Bronchial epithelial cell (primary cell): ENCODE results near the gene C2orf76. TPM values are rescaled to one million over a fixed set of nuclear protein-coding genes. Genes with fewer than 3 reads are reported as not detected.

Source experiments
- DNase-seq: peaks from one replicate; pipeline ENCODE4 v3.0.0-alpha.2; 2010; ENCODE audit warnings: low read depth
- FAIRE-seq: peaks from 2 replicates; lab custom pipeline; 2011; peaks lifted over from hg19 to GRCh38; lab: Jason Lieb, UNC
- H3K27me3 ChIP-seq: 2 replicates; pipeline ENCODE4 v1.5.1; 2011; ENCODE audit warnings: low read length; ENCODE audit not compliant: control insufficient read depth, insufficient read depth
- H3K36me3 ChIP-seq: 2 replicates; pipeline ENCODE4 v1.5.1; 2011; ENCODE audit warnings: low read length; ENCODE audit not compliant: control insufficient read depth, insufficient read depth
- H3K4me3 ChIP-seq: 2 replicates; pipeline ENCODE4 v1.5.1; 2011; ENCODE audit warnings: mild to moderate bottlenecking, low read depth, low read length, control low read depth
- total RNA-seq: library from RNA; depleted of rRNA; stranded (reverse); fragments of >200 nt; gene quantifications from 2 replicates; pipeline ENCODE4 v1.2.1, GENCODE V29; 2014
- TF ChIP-seq, protein P1 (sequence below): IDR thresholded peaks from 2 replicates; pipeline ENCODE4 v1.5.1; 2011; ENCODE audit warnings: mild to moderate bottlenecking, moderate library complexity, low read length, control low read depth, inconsistent platforms; ENCODE audit not compliant: insufficient read depth, severe bottlenecking

The C2orf76 gene
- total RNA-seq, 1 donor from 2014 or later, result 4.7 TPM

DNA sequence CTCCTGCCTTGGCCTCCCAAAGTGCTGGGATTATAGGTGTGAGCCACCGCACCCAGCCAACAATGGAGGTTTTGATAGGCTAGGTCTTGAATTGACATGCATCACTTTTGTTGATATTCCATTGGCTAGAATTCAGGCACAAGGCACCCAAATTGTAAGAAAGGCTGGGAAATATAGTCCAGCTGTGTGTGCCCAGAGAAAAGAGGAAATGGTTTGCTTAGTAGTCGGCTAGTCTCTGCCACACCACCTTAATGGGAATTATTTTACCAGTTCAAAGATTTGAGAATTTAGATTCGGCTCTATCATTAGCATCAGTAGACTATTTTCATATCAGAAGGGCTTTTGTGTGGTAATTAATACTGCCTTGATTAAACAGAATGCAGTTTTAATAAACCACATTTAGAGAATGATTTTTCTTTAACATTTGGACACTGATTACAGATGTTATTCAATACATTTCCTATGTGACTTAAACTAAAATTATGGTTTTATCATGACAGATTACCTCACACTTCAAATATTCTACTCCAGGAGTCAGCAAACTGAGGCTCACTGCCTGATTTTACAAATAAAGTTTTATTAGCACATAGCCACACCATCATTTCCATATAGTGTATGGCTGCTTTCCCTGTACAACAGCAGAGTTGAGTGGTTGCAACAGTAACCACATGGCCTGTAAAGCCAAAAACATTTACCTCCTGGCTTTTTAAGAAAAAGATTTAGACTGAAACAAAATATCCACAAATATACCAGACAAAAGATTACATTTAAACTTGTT, 27.5 kb upstream of the C2orf76 start:
- no peaks in the 10 kb centered on the region for H3K27me3 ChIP-seq
- DNase-seq (no peak), FAIRE-seq (no peak)
- TF ChIP-seq, protein P1, sequence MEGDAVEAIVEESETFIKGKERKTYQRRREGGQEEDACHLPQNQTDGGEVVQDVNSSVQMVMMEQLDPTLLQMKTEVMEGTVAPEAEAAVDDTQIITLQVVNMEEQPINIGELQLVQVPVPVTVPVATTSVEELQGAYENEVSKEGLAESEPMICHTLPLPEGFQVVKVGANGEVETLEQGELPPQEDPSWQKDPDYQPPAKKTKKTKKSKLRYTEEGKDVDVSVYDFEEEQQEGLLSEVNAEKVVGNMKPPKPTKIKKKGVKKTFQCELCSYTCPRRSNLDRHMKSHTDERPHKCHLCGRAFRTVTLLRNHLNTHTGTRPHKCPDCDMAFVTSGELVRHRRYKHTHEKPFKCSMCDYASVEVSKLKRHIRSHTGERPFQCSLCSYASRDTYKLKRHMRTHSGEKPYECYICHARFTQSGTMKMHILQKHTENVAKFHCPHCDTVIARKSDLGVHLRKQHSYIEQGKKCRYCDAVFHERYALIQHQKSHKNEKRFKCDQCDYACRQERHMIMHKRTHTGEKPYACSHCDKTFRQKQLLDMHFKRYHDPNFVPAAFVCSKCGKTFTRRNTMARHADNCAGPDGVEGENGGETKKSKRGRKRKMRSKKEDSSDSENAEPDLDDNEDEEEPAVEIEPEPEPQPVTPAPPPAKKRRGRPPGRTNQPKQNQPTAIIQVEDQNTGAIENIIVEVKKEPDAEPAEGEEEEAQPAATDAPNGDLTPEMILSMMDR, result no peak
- H3K36me3 ChIP-seq, result no peaks in the 10 kb centered on the region
- H3K4me3 ChIP-seq, result no peak overlapping the region

DNA sequence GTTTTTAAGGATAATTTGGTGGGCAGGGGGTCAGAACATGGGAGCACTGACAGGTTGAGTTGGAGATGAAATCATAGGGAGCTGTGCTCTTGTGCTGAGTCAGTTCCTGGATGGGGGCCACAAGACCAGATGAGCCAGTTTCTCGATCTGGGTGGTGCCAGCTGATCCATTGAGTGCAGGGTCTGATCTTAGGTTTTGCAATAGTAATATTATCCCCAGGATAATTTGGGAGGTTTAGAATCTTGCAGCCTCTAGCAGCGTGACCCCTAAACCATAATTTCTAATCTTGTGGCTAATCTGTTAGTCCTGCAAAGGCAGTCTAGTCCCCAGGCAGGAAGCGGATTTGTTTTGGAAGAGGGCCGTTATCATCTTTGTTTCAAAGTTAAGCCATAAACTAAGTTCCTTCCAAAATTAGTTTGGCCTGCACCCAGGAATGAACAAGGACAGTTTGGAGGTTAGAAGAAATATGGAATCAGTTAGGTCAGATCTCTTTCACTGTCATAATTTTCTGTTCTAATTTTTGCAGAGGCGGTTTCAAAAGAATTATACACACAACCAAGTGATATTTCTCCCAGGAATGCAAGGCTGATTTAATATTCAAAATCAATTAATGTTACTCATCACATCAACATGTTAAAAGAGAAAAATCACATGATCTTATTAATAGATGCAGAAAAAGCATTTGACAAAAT, 23.1 kb upstream of the C2orf76 start:
- no peaks in the 10 kb centered on the region for H3K36me3 ChIP-seq
- FAIRE-seq (no peak), DNase-seq (peak; percentile 80)
- H3K4me3 ChIP-seq, result no peak overlapping the region
- TF ChIP-seq, protein P1, result no peak
- no peaks in the 10 kb centered on the region for H3K27me3 ChIP-seq

DNA sequence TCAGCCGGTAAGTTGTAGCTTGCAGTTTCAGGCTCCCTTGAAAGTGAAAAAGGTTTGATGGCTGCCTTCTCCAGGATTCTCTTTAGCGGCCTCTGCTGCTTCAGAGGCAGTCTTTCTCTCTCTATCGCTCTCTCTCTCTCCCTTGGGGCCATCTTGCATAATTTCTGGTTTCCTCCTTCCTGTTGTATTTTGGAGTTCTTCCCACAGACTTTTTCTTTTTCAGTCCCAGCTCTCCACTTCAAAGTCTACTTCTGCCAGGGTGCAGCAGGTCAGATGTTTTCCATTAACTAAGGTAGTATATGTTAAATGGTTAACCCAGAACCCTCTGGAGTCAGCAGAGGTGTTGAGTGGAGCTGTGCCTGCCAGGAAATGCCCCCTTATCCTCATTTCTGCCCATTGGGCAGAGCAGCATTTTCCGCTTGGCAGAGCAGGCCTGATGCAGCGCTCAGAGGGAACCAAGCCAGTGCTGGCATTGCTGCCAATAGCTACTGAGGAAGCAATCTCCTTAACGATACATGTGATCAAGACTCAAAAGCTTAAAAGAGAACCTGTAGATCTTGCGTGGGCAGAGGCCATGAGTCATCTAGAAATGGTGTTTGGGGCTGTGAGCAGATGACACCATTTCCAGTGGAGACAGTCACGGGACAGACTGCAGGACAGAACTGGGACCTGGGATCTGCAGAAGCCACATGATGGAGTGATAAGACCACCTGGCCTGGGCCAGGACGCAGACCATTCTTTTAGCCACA, 20.9 kb upstream of the C2orf76 start:
- FAIRE-seq, result no peak
- H3K27me3 ChIP-seq, result no peaks in the 10 kb centered on the region
- no peaks in the 10 kb centered on the region for H3K36me3 ChIP-seq
- H3K4me3 ChIP-seq, result no peak overlapping the region
- TF ChIP-seq, protein P1, result peak; percentile 10
- peak; percentile 77 for DNase-seq

DNA sequence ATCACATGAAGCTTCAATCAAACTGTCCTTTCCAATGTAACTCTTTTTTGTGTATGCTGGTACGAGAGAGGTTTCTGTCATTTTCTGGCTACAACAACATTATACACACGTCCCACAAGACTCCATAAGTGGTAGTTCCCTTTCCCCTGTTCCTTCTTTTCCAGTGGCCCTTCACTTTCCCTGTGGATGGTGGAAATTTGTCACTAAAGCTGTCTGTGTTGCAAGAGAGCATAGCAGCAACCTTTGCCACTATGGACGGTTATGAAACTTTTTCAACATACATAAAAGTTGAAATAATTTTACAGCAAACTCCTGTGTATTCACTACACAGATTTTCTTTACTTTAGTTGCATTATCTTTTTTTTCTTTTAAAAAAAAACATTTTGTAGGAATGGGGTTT, 18.8 kb upstream of the C2orf76 start:
- H3K36me3 ChIP-seq, result no peaks in the 10 kb centered on the region
- DNase-seq (no peak), FAIRE-seq (no peak)
- no peak overlapping the region for H3K4me3 ChIP-seq
- H3K27me3 ChIP-seq, result no peaks in the 10 kb centered on the region
- TF ChIP-seq, protein P1, result no peak

DNA sequence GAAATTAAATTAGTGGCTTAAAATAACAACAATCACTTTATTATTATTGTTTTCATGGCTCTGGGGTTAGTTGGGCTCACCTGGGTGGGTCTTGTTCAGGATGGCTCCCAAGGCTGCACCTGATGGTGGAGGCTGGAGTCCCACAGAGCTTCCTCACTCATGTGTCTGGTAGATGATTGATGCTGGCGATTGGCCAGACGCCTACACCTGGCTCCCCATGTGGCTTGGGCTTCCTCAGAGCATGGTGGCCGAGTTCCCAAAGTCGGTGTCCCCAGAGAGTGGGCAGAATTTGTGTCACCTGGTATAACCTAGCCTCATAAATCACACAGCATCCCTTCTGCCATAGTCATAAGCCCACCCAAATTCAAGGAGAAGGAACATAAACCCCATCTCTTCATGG, 18.3 kb upstream of the C2orf76 start:
- Histone ChIP-seq H3K4me3 (no peak overlapping the region), H3K27me3 (no peaks in the 10 kb centered on the region), H3K36me3 (no peaks in the 10 kb centered on the region)
- no peak for FAIRE-seq
- DNase-seq, result no peak
- TF ChIP-seq, protein P1, result no peak
